Fibroblast of skin of back (primary cell): Measurements from ENCODE around the gene MICAL3.
A peak's percentile ranks its signal among the peaks of the same experiment; 100 is the strongest.
"Not testable (repeated sequence)": the region's sequence is repeated elsewhere in the genome, so short reads cannot be mapped to it uniquely, and the experiment has no call there.

Experiments used
- DNase-seq: peaks from one replicate; pipeline ENCODE4 v3.0.0-alpha.2; 2013

MICAL3 gene

DNA sequence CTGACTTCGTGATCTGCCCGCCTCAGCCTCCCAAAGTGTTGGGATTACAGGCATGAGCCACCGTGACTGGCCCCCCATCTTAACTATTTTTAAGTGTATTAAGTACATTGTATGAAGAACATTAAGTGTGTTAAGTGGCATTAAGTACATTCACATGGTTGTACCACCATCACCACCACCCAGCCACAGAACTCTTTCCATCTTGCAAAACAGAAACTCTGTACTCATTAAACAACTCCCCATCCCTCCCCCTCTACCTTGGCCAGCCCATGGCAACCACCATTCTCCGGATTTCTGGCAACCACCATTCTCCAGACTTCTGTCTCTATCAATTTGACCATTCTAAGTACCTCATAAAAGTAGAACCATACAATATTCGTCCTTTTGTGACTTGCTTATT lies 35.6 kb upstream of the MICAL3 start:
- DNase-seq = no peak

DNA sequence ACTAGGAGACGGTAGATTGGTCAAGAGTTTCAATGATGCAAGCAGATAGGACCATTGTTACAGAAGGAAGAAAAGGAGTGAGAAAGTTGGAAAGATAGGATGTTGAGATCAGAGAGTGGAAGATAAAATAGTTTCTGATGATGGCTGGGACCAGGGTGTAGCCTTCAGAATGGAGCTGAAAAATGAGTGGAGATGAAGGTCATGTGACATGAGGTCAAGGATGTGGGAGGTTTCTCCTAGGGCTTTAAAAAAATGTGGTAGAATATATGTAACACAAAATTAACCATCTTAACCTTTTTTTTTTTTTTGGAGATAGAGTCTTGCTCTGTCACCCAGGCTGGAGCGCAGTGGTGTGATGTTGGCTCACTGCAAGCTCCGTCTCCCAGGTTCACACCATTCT lies 35.1 kb upstream of the MICAL3 start:
- DNase-seq = no peak

DNA sequence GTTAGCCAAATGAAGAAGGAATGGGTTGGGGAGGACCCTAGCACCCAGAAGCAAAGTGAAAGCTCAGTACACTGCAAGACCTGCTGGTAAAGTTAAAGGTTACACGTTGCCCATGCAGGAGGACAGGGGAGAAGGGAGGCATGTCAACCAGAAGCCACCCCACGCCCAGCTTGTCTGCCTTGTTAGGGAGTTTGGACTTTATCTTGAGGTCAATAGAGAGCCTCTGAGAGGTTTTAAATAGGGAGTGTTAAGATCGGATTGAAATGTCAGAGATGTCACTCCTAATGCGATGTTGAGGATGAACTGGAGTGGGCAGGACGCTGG lies 34.7 kb upstream of the MICAL3 start:
- no peak for DNase-seq

DNA sequence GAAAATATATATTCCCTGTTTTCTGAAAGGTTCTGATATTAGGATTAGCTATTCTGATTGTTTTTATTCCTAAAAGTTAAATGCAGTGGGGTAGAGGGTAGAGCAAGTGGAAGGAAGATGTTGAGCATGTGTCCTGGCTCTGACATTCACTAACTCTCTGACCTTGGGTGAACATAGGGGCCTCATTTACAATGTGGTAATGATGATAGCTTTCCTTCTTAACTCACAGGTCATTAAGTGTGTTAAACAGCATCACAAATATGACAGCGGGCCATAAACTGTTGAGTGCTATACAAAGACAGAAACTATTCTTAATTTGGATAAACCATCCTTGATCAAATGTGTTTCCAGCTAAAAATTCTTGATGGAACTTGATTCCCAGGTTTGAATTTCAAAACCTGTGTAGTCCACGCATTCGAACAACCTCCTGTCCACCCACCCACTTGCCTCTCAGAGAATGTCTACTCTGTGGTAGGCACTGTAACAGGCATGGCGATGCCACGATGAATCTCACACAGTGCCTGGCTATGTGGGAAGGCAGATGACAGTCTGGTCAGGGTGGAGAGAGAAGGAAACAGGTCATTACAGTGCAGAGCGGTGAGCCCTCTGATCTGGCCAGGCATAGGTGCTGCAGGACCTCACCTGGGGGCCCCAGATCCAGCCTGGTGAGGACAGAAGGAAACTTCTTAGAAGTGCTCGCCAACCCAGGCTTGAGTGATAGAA lies 34.2 kb upstream of the MICAL3 start:
- no peak for DNase-seq

DNA sequence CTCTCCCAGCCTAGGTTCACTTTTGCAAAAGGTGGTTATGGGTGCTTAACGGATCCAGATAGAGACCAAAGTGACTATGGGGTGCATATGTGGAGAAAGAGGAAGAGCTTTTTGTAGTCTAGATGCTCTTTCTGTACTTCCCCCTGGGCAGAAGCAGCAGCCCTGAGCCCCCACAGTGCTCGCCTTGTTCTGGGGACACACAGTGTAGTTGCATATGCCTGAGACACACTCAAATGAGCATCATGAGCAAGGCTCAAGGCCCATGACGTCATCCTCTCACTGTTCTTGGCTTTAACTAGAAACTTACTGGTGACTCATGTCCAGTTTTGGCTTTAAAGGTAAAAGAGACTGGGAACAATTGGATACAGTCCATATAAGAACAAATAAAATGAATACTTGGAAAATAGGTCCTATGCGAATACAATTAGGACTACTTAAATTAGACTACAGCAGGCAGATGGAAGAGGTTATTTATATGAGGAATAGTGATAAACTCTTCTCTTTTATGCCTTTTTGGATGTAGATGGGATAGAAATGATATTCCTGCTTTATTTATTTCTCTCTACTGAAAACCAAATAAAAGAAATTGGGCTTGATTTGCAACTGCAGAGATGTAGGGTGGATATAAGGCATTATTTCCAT lies 33.3 kb upstream of the MICAL3 start:
- peak; percentile 95 for DNase-seq

DNA sequence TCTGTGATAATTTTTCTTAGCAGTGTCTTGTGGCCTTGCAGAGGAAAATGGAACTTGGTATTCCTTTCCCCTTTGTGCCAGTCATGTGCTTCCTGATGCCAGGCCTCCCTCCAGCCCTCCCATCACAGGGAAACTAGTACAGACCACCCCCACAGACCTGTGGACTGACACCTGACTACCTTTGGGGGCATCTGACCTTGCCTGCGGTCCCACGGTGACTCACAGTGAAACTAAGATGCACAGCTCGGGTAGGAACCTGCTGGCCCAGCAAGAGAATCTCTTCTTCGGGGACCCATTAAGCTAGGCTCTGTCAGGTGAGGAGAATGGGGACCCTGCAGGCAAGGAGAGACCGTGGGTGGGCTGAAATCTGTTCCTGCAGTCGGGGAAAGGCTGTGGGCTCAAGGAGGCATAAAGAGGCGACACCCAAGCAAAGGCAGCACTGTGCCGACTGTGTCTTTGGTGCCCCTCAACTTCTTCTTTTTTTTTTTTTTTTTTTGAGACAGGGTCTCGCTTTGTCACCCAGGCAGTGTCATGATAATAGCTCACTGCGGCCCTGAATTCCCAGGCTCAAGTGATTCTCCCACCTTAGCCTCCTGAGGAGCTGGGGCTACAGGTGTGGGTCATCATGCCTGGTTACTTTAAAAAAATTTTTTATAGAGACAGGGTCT lies 32.6 kb upstream of the MICAL3 start:
- no peak for DNase-seq

DNA sequence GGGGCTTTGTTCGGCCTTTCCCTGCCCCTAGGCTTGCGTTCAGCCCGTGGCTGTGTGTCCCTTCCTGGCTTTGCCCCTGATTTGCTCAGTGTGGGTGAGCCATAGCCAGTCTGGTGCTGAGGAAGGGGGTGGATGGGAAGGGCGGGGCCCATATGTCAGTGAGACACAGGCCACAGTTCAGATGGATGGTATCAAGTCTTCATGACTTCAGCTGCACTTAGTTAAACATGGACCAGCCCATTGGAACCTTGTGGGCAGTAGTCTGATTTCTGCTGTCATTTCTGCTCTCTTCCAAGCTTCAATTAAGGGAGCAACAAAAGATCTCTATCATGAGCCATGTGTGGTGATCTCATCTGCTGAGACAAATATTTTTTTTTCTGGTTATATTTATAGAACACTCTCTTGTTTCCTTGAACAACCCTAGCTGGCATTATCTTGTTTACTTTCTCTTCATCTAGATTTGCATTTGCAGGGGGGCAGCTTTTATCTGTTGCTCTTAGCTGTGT lies 31.9 kb upstream of the MICAL3 start:
- DNase-seq = peak; percentile 75

DNA sequence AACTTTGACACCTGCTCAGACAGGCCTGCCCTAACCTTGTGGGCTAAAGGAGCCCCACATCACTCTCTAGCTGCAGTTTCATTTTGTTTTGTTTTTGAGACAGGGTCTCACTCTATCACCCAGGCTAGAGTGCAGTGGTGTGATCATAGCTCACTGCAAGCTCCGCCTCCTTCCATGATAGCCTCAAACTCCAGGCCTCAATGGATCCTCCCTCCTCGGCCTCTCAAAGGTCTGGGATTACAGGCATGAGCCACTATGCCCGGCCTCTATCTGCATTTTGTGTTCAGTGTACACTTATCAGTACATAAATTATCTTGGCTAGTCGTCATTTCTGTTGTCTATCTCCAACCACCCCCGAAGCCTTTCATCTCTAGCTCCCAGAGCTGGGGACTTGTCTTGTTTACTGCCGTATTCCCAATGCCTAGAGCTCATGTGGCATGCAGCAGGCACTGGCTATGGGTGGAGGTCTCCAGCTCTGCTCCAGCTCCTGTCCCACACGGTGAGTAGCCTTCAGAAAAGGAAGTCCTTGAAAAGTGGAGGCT lies 31.3 kb upstream of the MICAL3 start:
- DNase-seq = no peak

DNA sequence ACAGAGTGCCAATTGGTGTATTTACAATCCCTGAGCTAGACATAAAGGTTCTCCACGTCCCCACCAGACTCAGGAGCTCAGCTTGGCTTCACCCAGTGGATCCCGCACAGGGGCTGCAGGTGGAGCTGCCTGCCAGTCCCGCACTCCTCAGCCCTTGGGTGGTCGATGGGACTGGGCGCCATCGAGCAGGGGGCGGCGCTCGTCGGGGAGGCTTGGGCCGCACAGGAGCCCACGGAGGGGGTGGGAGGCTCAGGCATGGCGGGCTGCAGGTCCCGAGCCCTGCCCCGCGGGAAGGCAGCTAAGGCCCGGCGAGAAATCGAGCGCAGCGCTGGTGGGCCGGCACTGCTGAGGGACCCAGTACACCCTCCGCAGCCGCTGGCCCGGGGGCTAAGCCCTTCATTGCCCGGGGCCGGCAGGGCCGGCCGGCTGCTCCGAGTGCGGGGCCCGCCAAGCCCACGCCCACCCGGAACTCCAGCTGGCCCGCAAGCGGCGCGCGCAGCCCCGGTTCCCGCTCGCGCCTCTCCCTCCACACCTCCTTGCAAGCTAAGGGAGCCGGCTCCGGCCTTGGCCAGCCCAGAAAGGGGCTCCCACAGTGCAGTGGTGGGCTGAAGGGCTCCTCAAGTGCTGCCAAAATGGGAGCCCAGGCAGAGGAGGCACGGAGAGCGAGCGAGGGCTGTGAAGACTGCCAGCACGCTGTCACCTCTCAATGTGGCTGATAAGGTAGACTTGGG lies 29.0 kb upstream of the MICAL3 start:
- not testable (repeated sequence) for DNase-seq

DNA sequence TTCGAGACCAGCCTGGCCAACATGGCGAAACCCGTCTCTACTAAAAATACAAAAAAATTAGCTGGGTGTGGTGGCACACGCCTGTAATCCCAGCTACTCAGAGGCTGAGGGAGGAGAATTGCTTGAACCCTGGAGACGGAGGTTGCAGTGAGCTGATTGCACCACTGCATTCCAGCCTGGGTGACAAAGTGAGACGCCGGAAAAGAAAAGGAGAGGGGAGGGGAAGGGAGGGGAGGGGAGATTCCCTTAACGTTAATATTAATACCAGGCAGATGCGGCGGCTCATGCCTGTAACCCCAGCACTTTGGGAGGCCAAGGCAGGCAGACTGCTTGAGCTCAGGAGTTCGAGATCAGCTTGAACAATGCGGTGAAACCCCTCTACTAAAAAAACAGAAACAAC lies 26.8 kb upstream of the MICAL3 start:
- DNase-seq = not testable (repeated sequence)

DNA sequence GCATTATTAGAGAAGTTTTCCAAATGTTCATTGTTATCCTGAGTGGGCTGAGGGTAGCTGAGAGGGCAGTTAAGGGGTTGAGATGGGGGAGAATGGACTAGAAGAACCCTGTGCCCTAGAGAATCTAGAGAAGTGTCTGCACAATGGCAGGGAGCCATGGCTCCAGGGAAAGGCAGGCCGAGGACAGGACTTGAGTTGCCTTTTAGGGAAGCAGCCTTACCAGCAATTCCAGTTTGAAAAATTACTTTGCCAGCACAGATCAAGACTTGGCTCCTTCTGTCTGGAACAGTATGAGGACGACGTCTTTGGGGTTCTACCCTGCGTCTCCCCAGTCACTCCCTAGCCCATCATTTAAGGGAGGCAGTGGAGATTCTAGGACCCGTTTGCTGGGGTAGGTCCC lies 25.7 kb upstream of the MICAL3 start:
- no peak for DNase-seq

DNA sequence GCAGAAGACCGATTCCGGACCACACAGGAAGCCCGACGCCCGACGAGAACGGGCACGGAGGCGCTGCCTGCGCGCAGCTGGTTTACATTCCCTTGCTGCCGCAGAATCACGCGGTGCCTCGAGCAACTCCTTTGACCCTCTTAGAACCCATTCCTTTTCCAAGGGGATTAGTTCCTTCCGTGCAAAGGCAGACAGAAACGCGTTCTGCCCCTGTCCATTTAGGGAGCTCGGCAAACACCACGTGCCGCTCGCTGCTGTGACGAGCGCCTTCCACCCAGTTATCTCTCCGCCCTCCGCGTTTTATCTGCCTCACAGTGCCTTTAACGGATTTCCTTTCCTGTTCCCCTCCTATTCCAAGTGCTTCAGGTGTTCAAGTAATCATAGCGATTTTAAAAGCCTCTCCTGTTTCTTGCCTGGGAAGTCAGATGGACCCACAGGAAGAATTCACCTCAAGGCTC lies 24.1 kb upstream of the MICAL3 start:
- peak; percentile 61 for DNase-seq

DNA sequence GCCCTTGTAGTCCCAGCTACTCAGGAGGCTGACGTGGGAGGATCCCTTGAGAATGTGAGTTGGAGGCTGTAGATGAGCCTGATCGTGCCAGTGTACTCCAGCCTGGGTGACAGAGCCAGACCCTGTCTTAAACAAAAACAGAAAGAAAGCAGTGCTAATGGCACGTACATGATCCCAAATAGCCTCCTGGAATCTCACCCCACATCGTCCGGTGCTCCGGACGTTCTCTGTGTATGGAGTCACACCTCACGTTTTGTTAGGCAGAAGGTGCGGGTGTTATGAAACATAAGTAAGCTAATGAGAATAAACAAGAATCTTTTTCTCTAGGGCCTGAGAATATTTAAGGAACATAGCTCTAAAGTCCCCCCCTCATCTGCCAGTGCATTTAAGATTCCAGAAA lies 23.7 kb upstream of the MICAL3 start:
- no peak for DNase-seq

DNA sequence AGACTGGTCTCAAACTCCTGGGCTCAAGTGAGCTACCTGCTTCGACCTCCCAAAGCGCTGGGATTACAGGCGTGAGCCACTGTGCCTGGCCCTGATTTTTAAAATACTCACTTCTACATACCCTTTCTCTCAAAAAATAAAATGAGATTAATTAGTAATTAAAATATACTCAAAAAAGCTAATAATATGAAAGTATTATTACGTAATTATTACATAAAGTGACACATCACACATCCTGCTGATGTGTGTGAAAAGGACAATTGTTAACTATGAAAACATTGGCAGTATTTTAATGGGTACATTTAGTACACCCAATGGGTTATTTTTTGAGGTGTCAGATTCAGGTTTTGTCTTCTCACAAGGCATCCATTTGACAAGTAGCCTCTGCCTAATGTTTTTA lies 21.4 kb upstream of the MICAL3 start:
- DNase-seq = no peak

DNA sequence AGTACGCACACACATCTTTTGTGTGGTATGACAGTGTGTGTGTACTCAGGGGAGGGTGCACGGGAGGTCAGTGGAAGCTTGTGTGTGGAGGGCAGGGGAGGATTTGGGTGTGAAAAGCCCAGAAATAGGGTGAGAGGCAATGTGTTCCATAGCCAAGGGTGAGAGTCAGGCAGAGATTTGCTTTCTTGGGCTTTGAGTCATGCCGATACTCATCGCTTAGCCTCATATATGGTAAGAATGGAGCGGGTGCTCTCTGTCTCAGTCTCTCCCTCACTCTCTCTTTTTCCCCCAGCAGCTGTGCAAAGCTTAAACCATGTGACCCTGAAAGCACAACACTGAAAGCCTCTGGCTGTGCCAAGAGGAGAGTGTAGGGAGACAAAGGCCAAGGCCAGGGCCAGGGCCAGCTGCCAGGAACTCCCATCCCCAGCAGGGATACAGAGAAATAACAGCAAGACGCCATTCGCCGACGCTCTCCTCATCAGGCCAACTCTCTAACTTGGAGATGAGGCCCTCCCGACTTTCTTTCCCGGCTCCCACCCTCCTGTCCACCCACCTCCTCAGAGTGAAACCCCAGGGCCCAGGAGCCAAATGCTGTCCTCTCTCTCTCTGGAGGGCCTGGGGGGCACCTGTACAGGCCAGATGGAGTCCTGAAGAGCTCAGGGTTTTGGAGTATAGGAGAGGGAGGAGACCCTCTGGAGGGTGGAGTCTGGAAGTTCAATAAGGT lies 20.3 kb upstream of the MICAL3 start:
- no peak for DNase-seq

DNA sequence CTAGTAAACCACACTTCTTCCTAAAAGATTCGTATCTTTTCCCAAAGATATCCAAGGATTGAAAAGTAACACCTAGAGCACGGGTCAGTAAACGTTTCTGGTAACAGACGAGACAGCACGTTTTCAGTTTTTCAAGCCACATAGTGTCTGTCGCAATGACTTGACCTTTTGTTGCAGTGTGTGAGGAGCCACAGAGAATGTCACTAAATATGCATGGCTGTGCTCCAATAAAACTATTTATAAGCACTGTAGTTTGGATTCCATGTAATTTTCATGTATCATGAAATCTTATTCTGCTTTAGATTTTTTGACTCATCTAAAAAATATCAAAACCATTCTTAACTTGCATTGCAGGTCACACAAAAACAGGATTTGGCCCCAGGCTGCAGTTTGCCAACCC lies 18.3 kb upstream of the MICAL3 start:
- DNase-seq = peak; percentile 80

DNA sequence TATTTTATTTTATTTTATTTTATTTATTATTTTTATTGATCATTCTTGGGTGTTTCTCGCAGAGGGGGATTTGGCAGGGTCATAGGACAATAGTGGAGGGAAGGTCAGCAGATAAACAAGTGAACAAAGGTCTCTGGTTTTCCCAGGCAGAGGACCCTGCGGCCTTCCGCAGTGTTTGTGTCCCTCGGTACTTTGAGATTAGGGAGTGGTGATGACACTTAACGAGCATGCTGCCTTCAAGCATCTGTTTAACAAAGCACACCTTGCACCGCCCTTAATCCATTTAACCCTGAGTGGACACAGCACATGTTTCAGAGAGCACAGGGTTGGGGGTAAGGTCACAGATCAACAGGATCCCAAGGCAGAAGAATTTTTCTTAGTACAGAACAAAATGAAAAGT lies 16.5 kb upstream of the MICAL3 start:
- not testable (repeated sequence) for DNase-seq

DNA sequence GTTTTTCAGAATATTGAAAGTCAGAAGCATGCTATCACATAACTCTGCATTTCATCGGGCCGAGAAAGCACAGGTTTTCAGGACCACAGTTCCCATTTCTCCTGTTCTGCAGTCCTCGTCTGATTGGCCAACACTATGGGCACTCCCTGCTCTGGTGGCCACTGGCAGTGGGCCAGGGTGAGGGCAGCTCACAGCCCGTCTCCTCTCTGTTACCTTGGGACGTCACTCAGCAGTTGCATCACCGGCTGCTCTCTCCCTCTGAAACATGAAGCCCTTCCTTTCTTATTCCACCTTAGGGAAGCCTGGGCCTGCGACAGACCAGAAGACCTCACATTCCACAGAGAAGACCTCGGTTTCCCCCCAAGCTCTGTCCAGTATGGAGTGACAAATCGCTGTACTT lies 11.4 kb upstream of the MICAL3 start:
- no peak for DNase-seq

DNA sequence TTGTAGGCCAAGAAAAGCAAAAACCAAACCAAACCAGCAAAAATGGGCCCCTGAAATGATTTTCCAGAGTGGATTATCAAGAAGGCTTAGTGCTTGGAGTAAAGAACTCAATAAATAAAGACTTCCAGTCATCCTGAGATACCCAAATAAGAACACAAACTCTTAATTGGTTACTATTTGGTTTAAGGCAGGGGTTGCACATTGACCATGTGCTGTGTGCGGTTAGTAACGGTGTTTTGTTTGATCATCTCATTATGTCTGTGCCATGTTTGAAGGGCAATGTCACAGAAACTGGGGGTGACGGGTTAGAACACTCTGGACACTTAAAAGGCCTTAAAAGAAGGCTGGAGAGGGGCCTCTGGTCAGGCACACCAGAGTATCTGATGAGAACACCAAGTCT lies 9.7 kb upstream of the MICAL3 start:
- DNase-seq = no peak

DNA sequence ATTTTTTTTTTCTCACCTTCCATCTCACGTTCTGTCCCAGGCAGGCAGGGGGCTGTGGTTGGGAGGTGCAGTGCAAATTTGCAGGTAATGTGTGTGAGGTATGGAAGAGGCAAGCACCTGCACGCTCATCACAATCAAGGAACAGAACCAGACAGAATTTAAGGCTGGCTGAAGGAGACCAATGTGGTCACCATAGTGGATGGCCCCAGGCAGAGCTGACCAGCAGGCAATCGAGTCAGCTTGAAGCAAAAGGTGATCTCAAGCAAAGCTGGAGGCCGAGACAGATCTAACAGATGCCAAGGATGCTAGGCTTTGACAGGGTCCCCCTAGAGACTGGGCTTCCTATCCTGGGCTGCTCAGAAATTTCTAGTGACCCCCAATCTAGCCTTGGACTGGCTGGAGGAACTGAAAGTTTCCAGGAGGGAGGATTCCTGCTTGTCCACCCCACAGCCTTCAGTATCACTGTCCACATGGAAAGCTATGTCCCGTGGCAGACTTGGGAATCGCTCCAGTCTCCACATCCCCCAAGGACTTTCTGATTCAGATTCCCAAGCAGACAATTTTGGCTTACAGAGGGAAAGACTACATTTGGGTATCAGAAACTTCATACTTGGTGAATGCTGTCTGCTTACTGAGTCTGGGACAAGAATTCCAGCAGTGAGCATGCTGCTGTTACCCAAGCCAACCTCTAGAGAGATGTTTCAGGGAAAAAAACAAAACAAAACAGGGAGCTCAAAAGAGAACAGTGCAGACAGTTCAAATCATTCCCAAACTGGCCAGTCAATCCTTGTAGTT lies 9.0 kb upstream of the MICAL3 start:
- peak; percentile 87 for DNase-seq

DNA sequence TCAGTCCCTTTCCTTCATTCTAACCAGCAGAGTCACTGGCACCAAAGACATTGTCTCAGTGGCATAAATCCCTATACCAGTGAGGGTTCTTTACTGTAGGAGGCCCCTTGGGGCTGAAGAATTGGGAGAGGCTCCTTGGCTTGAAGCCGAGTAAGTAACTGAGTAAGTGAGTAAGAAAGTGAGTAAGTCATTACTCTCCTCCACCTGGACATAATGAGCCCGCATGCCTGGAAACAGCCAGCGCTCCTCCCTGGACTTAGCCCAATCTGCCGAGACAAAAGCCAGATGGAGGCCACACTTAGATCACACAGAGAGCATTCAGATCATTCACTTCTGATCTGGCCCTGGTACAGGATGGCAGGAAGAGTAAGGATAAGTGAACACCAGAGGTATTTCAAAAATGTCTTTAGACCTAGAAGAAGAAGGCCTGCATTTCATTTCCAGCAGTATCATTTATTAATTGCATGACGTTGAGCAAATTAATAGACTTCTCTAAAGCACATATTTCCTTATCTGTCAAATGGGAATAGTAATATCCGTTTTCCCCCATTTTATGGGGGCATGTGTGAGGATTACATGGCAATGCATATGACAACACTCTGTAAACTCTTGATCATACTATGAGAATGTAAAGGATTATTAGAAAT lies 8.2 kb upstream of the MICAL3 start:
- peak; percentile 84 for DNase-seq
